ENCODE measurements around the gene SPTBN4.
"Not testable (repeated sequence)": the region's sequence is repeated elsewhere in the genome, so short reads cannot be mapped to it uniquely, and the experiment has no call there.

SPTBN4 gene

DNA sequence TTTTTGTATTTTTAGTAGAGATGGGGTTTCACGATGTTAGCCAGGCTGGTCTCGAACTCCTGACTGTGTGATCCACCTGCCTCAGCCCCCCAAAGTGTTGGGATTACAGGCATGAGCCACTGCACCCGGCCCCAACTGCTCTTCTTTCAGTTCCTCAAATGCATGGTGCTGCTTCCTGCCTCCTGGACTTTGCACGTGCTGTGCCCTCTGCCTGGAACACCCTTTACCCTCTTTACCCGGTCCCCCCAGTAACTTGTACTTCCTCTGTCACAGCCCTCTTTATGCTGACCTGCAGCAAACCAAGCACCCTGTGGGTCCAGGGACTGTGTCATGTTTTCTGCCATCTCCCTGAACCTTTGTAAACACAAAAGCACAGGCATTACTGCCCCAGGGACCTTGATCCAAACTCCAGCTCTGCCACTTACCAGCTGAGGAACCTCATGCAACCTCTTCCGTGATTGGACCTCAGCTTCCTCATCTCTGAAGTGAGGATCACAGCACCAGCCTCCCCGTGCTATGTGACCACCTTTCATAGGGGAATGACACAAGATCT is 5.1 kb upstream of the SPTBN4 start:
- no peaks in the 10 kb centered on the region for H3F3A ChIP-seq (ENCODE audit: low read depth)
- no peaks in the 10 kb centered on the region for H4K20me1 ChIP-seq (ENCODE audit: insufficient read depth, low read length, poor library complexity, severe bottlenecking)
- no peaks in the 10 kb centered on the region for H3K9me2 ChIP-seq (replicated peaks; ENCODE audit: low read depth, low read length)
- no peak overlapping the region for H3K4me2 ChIP-seq (ENCODE audit: low read depth, low read length, poor library complexity, severe bottlenecking)
- H3K9me3 ChIP-seq (ENCODE audit: insufficient read depth, low read depth, low read length): no peaks in the 10 kb centered on the region
- no peak overlapping the region for H3K9ac ChIP-seq (ENCODE audit: low read depth, low read length, poor library complexity, severe bottlenecking)
- TF ChIP-seq, protein P1, sequence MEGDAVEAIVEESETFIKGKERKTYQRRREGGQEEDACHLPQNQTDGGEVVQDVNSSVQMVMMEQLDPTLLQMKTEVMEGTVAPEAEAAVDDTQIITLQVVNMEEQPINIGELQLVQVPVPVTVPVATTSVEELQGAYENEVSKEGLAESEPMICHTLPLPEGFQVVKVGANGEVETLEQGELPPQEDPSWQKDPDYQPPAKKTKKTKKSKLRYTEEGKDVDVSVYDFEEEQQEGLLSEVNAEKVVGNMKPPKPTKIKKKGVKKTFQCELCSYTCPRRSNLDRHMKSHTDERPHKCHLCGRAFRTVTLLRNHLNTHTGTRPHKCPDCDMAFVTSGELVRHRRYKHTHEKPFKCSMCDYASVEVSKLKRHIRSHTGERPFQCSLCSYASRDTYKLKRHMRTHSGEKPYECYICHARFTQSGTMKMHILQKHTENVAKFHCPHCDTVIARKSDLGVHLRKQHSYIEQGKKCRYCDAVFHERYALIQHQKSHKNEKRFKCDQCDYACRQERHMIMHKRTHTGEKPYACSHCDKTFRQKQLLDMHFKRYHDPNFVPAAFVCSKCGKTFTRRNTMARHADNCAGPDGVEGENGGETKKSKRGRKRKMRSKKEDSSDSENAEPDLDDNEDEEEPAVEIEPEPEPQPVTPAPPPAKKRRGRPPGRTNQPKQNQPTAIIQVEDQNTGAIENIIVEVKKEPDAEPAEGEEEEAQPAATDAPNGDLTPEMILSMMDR (conservative IDR thresholded peaks at IDR 0.05; ENCODE audit: low read length): no peak
- TF ChIP-seq EZH2phosphoT487 (IDR thresholded peaks at IDR 0.05; ENCODE audit: borderline replicate concordance): no peak
- H2AFZ ChIP-seq (ENCODE audit: low read length): no peak overlapping the region
- no peak overlapping the region for H3K4me3 ChIP-seq (ENCODE audit: low read length, poor library complexity, severe bottlenecking)
- H3K27me3 ChIP-seq (ENCODE audit: insufficient read depth, low read length, poor library complexity, severe bottlenecking): no peaks in the 10 kb centered on the region
- peaks cover 13% of the 10 kb centered on the region for H3K4me1 ChIP-seq (ENCODE audit: insufficient read depth, low read length, poor library complexity, severe bottlenecking)
- no peaks in the 10 kb centered on the region for H3K79me2 ChIP-seq (ENCODE audit: insufficient read depth, low read length)
- no peaks in the 10 kb centered on the region for H3K36me3 ChIP-seq (ENCODE audit: insufficient read depth, low read length)

DNA sequence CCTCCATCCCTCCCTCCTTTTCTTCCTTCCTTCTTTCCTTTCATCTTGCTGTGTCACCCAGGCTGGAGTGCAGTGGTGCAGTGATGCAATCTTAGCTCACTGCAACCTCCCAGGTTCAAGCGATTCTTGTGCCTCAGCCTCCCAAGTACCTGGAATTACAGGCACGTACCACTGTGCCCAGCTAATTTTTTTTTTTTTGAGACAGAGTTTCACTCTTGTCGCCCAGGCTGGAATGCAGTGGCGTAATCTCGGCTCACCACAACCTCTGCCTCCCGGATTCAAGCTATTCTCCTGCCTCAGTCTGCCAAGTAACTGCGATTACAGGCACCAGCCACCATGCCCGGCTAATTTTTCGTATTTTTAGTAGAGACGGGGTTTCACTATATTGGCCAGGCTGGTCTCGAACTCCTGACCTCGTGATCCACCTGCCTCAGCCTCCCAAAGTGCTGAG is 3.2 kb upstream of the SPTBN4 start:
- not testable (repeated sequence) for H3F3A ChIP-seq (ENCODE audit: low read depth); H3K9me3 ChIP-seq (ENCODE audit: insufficient read depth, low read depth, low read length); H4K20me1 ChIP-seq (ENCODE audit: insufficient read depth, low read length, poor library complexity, severe bottlenecking); H3K27me3 ChIP-seq (ENCODE audit: insufficient read depth, low read length, poor library complexity, severe bottlenecking); H3K4me3 ChIP-seq (ENCODE audit: low read length, poor library complexity, severe bottlenecking); H3K79me2 ChIP-seq (ENCODE audit: insufficient read depth, low read length); H3K9me2 ChIP-seq (replicated peaks; ENCODE audit: low read depth, low read length); H2AFZ ChIP-seq (ENCODE audit: low read length); H3K9ac ChIP-seq (ENCODE audit: low read depth, low read length, poor library complexity, severe bottlenecking); H3K36me3 ChIP-seq (ENCODE audit: insufficient read depth, low read length); H3K4me2 ChIP-seq (ENCODE audit: low read depth, low read length, poor library complexity, severe bottlenecking)
- H3K4me1 ChIP-seq (ENCODE audit: insufficient read depth, low read length, poor library complexity, severe bottlenecking): peaks cover 13% of the 10 kb centered on the region

DNA sequence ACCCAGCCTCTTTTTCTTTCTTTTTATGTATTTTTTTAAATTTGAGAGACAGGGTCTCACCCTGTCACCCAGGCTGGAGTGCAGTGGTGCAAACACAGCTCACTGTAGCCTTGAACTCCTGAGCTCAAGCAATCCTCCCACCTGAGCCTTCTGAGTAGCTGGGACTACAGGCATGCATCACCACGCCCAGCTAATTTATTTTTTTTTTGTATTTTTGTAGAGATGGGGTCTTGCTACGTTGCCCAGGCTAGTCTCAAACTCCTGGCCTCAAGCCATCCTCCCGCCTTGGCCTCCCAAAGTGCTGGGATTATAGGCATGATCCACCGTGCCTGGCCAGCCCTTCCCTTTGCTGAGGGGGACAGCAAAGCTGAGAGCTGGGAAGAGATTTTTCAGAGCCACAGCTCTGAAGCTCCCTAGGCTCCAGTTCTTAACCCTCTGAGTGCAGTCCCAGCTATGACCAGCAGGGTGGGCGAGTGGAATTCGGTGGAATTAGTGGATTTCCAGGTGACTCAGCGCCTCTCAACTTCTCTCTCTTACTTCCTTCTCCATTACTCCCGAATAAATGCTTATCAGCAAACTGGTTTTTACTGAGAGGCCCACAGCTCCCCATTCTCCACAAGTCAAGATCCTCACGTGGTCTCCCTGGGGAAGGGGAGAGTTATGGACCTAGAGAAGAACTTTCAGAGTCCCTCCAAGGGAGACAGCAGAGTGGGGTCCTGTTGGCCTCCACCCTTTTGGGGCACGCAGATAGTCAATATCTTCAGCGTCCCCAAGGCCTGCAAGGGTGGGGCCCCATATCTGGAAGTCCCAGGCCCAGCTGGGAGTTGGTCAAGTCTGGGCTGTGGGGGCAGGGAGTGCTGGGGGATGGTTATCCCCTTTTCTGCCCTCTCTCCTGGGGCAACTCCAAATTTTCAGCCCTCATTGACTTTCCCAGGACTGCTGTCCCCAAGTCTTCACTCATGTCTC is 2.5 kb upstream of the SPTBN4 start:
- H3K27me3 ChIP-seq (ENCODE audit: insufficient read depth, low read length, poor library complexity, severe bottlenecking): no peaks in the 10 kb centered on the region
- peak overlapping the region; percentile 73 for H3K4me2 ChIP-seq (ENCODE audit: low read depth, low read length, poor library complexity, severe bottlenecking)
- H3K9ac ChIP-seq (ENCODE audit: low read depth, low read length, poor library complexity, severe bottlenecking): peak overlapping the region; percentile 65
- H3K36me3 ChIP-seq (ENCODE audit: insufficient read depth, low read length): no peaks in the 10 kb centered on the region
- H3K9me3 ChIP-seq (ENCODE audit: insufficient read depth, low read depth, low read length): no peaks in the 10 kb centered on the region
- peak overlapping the region; percentile 62 for H2AFZ ChIP-seq (ENCODE audit: low read length)
- peak overlapping the region; percentile 75 for H3K4me3 ChIP-seq (ENCODE audit: low read length, poor library complexity, severe bottlenecking)
- H3F3A ChIP-seq (ENCODE audit: low read depth): no peaks in the 10 kb centered on the region
- H3K4me1 ChIP-seq (ENCODE audit: insufficient read depth, low read length, poor library complexity, severe bottlenecking): peaks cover 13% of the 10 kb centered on the region
- no peaks in the 10 kb centered on the region for H4K20me1 ChIP-seq (ENCODE audit: insufficient read depth, low read length, poor library complexity, severe bottlenecking)
- H3K9me2 ChIP-seq (replicated peaks; ENCODE audit: low read depth, low read length): no peaks in the 10 kb centered on the region
- TF ChIP-seq, protein P1 (conservative IDR thresholded peaks at IDR 0.05; ENCODE audit: low read length): peak; percentile 74
- no peak for TF ChIP-seq EZH2phosphoT487 (IDR thresholded peaks at IDR 0.05; ENCODE audit: borderline replicate concordance)
- no peaks in the 10 kb centered on the region for H3K79me2 ChIP-seq (ENCODE audit: insufficient read depth, low read length)

All from Loucy (cell line).